PC-3 (cell line): ENCODE results near the gene PLCL2.

Experiments
- CTCF ChIP-seq: fragments of 300-600 bp; sonication (generic); conservative IDR thresholded peaks from 2 replicates; pipeline ENCODE4 v1.5.1; 2017; ENCODE audit warnings: antibody characterized with exemption, low read depth, mild to moderate bottlenecking, low read length
- EZH2 ChIP-seq: fragments of 300-600 bp; sonication (generic); IDR thresholded peaks from one replicate; pipeline ENCODE4 v1.6.1; 2017; ENCODE audit warnings: antibody characterized with exemption, mild to moderate bottlenecking, low read length; ENCODE audit not compliant: unreplicated experiment
- EZH2phosphoT487 ChIP-seq: fragments of 300-600 bp; sonication (generic); IDR thresholded peaks from 2 replicates; pipeline ENCODE4 v1.6.1; 2018; ENCODE audit warnings: mild to moderate bottlenecking, antibody characterized with exemption, low read length, borderline replicate concordance

GRCh38 chr3:16888785-16889607, 4.2 kb downstream of the PLCL2 start:
- TF ChIP-seq EZH2phosphoT487 (no peak), CTCF (no peak), EZH2 (no peak)
